C4-2B (cell line): Measurements from ENCODE around the gene GPR25.

Source experiments
- ZFX ChIP-seq: fragments of 450-650 bp; IDR thresholded peaks from 2 replicates; pipeline ENCODE4 v1.6.1; 2017
- TF ChIP-seq, protein P1 (sequence below): fragments of 450-650 bp; conservative IDR thresholded peaks from 2 replicates; pipeline ENCODE4 v1.5.1; 2017; ENCODE audit warnings: mild to moderate bottlenecking

DNA sequence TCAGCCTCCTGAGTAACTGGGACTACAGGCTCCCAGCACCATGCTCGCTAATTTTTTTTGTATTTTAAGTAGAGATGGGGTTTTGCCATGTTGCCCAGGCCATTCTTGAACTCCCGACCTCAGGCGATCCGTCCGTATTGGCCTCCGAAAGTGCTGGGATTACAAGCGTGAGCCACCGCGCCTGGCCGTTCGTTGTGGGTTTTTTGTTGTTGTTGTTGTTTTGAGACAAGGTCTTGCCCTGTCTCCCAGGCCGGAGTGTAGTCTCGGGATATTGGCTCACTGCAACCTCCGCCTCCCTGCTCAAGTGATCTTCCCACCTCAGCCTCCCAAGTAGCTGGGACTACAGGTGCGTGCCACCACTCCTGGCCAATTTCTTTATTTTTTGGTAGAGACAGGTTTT is 17.2 kb downstream of the GPR25 start:
- TF ChIP-seq, protein P1, sequence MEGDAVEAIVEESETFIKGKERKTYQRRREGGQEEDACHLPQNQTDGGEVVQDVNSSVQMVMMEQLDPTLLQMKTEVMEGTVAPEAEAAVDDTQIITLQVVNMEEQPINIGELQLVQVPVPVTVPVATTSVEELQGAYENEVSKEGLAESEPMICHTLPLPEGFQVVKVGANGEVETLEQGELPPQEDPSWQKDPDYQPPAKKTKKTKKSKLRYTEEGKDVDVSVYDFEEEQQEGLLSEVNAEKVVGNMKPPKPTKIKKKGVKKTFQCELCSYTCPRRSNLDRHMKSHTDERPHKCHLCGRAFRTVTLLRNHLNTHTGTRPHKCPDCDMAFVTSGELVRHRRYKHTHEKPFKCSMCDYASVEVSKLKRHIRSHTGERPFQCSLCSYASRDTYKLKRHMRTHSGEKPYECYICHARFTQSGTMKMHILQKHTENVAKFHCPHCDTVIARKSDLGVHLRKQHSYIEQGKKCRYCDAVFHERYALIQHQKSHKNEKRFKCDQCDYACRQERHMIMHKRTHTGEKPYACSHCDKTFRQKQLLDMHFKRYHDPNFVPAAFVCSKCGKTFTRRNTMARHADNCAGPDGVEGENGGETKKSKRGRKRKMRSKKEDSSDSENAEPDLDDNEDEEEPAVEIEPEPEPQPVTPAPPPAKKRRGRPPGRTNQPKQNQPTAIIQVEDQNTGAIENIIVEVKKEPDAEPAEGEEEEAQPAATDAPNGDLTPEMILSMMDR: no peak
- no peak for TF ChIP-seq ZFX
